ENCODE data around the gene SENP1. TPM values are rescaled to one million over a fixed set of nuclear protein-coding genes. Genes with fewer than 3 reads are reported as not detected.

SENP1 gene
- total and polyA plus RNA-seq, 2 experiments from 2014 or later, result 8.6 to 27.7 TPM

- Histone ChIP-seq H3K4me1 (ENCODE audit: insufficient read depth) (peaks cover 44% of the 10 kb centered on the region), H3K27me3 (ENCODE audit: insufficient read depth) (peaks cover 100% of the 10 kb centered on the region), H4K20me1 (replicated peaks; ENCODE audit: insufficient read depth) (peaks cover 33% of the 10 kb centered on the region; the same call in 1 of the 2 replicates), H2AFZ (peak overlapping the region; percentile 97), H3F3A (replicated peaks; ENCODE audit: low read depth) (peaks cover 24% of the 10 kb centered on the region), H3K4me3 (peak overlapping the region; percentile 79), H3K79me2 (replicated peaks; ENCODE audit: insufficient read depth) (no peaks in the 10 kb centered on the region), H3K27ac (ENCODE audit: low read depth) (no peak overlapping the region), H3K36me3 (ENCODE audit: insufficient read depth) (no peaks in the 10 kb centered on the region; the same call in 1 of the 2 replicates), H3K9me2 (ENCODE audit: insufficient read depth) (no peaks in the 10 kb centered on the region), H3K4me2 (peak overlapping the region; percentile 98)
- no peak overlapping the region for H3K27ac Mint-ChIP-seq
- DNase-seq (ENCODE audit: low spot score) (peak; percentile 70), ATAC-seq (peak; percentile 9)
- H3K9me3 Mint-ChIP-seq, result peaks cover 2% of the 10 kb centered on the region; the same call in 2 of the 3 replicates
- peaks cover 99% of the 10 kb centered on the region for H3K27me3 Mint-ChIP-seq (ENCODE audit: insufficient read depth, low read depth, poor library complexity)
- TF ChIP-seq ZNF331 (CRISPR knock-in tag; IDR thresholded peaks at IDR 0.05; ENCODE audit: low read depth) (no peak), EZH2 (IDR thresholded peaks at IDR 0.05; ENCODE audit: low read depth, unreplicated experiment) (peak; percentile 82), EZH2phosphoT487 (IDR thresholded peaks at IDR 0.05; ENCODE audit: unreplicated experiment) (peak; percentile 19)
- H3K4me1 Mint-ChIP-seq, result peaks cover 37% of the 10 kb centered on the region
- H3K36me3 Mint-ChIP-seq (ENCODE audit: low read depth), result no peaks in the 10 kb centered on the region; the same call in 2 of the 3 replicates
- H3K4me3 Mint-ChIP-seq, result peak overlapping the region; percentile 75
These were observed 100.7 kb downstream of the SENP1 start for GRCh38 chr12:48005001-48005749.

- Mint-ChIP-seq H3K36me3 (ENCODE audit: low read depth) (no peaks in the 10 kb centered on the region; the same call in 2 of the 3 replicates), H3K27ac (no peak within 1 kb of the TSS), H3K4me1 (peaks cover 44% of the 10 kb centered on the region), H3K4me3 (peak within 1 kb of the TSS; percentile 76), H3K27me3 (ENCODE audit: insufficient read depth, low read depth, poor library complexity) (peaks cover 99% of the 10 kb centered on the region), H3K9me3 (peaks cover 2% of the 10 kb centered on the region; the same call in 2 of the 3 replicates)
- Histone ChIP-seq H3K4me3 (peak within 1 kb of the TSS; percentile 79), H3K36me3 (ENCODE audit: insufficient read depth) (no peaks in the 10 kb centered on the region; the same call in 1 of the 2 replicates), H3K4me1 (ENCODE audit: insufficient read depth) (peaks cover 50% of the 10 kb centered on the region), H3K27me3 (ENCODE audit: insufficient read depth) (peaks cover 100% of the 10 kb centered on the region), H4K20me1 (replicated peaks; ENCODE audit: insufficient read depth) (peaks cover 33% of the 10 kb centered on the region), H2AFZ (peak within 1 kb of the TSS; percentile 97), H3F3A (replicated peaks; ENCODE audit: low read depth) (peaks cover 24% of the 10 kb centered on the region), H3K27ac (ENCODE audit: low read depth) (no peak within 1 kb of the TSS), H3K4me2 (peak within 1 kb of the TSS; percentile 98), H3K9me2 (ENCODE audit: insufficient read depth) (no peaks in the 10 kb centered on the region), H3K79me2 (replicated peaks; ENCODE audit: insufficient read depth) (no peaks in the 10 kb centered on the region)
- peak; percentile 43 for ATAC-seq
- DNase-seq (ENCODE audit: low spot score), result peak; percentile 81
- no peak for TF ChIP-seq ZNF114 (CRISPR knock-in tag; IDR thresholded peaks at IDR 0.05)
- TF ChIP-seq EZH2phosphoT487 (IDR thresholded peaks at IDR 0.05; ENCODE audit: unreplicated experiment), result peak; percentile 13
- TF ChIP-seq REST (IDR thresholded peaks at IDR 0.05; ENCODE audit: unreplicated experiment), result no peak
- TF ChIP-seq EZH2 (IDR thresholded peaks at IDR 0.05; ENCODE audit: low read depth, unreplicated experiment), result peak; percentile 76
- no peak for TF ChIP-seq ZNF462 (CRISPR knock-in tag; IDR thresholded peaks at IDR 0.05)
These were observed 101.6 kb downstream of the SENP1 start, which contains the start of gene COL2A1 for GRCh38 chr12:48004053-48004941. Gene COL2A1 (minus strand): TSS chr12:48004476. CDS start chr12:48004321, 155 bp downstream.
